ENCODE results near the gene SAMD1.

The SAMD1 gene

DNA sequence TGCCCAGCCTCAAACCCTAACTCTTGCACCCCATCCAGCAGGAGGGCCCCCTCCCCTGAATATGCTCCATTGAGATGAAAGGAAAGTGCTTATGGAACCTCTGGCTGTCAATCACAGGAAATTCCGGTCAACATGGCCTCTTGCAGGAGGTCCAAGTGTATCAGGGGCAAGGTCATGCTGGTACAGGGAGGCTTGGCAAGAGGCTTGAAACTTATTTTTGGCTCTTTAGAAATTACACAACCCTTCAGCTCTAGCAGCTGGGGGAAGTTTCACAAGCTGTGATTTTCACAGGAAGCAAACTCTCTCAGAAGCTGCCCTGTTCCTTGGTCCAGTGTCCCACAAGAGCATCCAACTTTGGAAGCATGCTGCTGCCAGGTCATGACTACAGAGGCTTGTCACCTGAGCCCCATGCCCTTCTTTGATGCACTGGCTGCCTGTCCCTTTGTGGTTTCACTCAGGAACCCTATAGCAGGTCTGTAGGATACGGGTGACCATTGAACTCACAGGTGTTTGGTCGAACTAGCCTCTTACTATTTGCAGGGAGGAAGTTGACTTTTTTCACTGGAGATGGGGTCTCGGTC is 37.5 kb upstream of the SAMD1 start:
- no peak for TF ChIP-seq CTCF (conservative IDR thresholded peaks at IDR 0.05; ENCODE audit: low read depth)
- peak overlapping the region; percentile 35 for H3K27ac ChIP-seq
- ChIA-PET POLR2A (ENCODE audit: low non-redundant PET) (no interaction called here), CTCF (interaction anchor here (0.6 to 0.8 kb wide), 3 partner anchors 9 to 441 kb away, joined by 3 to 7 read pairs (median 4); partner anchors contain the start of gene MISP3)
- no peak for DNase-seq (ENCODE audit: low spot score)

DNA sequence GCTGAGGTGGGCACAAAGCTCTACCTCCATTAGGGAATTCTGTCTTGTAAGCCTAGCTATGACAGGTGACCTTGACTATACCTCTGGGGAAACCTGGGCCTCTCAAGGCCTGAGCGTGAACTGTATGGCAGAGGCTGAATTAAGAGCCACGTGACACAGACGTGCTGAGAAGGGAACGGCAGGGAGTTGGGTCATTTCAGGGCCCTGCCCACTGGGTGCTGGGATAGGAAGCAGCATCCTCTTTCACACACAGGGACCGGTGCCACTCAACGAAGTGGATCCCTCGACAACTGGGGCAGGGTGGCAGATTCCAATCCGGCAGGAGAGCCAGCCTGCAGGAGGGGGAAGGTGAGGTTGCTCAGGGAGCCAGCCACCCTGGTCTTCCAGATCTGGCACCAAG is 36.6 kb upstream of the SAMD1 start:
- ChIA-PET POLR2A (ENCODE audit: low non-redundant PET) (no interaction called here), CTCF (interaction anchor here (0.7 kb wide), 1 partner anchor 55 kb away, joined by 7 read pairs; the partner anchor contains the start of gene MISP3)
- no peak for DNase-seq (ENCODE audit: low spot score)
- no peak overlapping the region for H3K27ac ChIP-seq
- TF ChIP-seq CTCF (conservative IDR thresholded peaks at IDR 0.05; ENCODE audit: low read depth), result no peak

GRCh38 chr19:14122924-14123323 is 32.4 kb upstream of the SAMD1 start:
- H3K27ac ChIP-seq, result peak overlapping the region; percentile 98
- ChIA-PET POLR2A (ENCODE audit: low non-redundant PET) (interaction anchor here (0.5 kb wide), 1 partner anchor 33 kb away, joined by 3 read pairs; no protein-coding TSS in a partner anchor), CTCF (no interaction called here)
- no peak for TF ChIP-seq CTCF (conservative IDR thresholded peaks at IDR 0.05; ENCODE audit: low read depth)
- no peak for DNase-seq (ENCODE audit: low spot score)

- peak overlapping the region; percentile 98 for H3K27ac ChIP-seq
- ChIA-PET POLR2A (ENCODE audit: low non-redundant PET) (no interaction called here), CTCF (no interaction called here)
- no peak for DNase-seq (ENCODE audit: low spot score)
- no peak for TF ChIP-seq CTCF (conservative IDR thresholded peaks at IDR 0.05; ENCODE audit: low read depth)
Observed at GRCh38 chr19:14120497-14120780, 29.9 kb upstream of the SAMD1 start.

DNA sequence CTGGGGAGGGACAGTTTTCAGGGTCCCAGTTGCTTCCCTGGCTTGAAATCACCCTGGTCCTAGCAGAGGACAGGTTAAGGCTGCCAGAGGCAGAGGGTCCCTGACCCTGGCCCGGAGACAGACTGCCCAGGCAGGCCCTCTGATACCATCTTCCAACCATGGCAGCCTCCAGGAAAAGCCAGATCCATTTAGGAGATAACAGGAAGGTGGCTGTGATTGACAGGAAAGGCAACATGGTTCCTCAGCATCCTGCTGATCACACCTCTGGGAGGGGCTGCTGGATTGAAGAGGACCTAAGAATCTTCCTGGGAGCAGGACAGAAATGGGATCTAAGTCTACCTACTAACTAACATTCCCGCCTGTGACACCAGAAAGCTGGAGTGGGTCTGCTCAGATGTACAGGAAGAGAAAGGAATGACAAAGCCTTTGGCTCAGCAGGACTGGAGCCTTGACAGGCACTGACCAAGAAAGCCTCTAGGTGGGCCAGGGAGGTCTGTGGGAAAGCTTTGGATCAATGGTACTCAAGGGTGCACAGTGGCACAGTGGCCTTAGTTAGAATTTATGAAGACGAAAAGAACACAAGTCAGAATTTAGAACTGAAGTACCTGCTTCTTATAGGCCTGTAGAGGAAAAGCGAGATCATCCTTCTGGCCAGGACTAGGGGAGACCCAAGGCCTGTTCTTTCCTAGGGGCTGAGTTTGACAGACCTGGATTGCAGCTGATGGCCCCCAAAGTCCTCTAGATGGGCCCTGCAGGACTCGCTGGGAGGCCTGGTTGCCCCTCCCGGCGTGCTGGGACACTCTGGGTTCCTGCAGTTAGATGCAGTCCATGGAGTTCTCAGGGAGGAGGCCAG is 29.3 kb upstream of the SAMD1 start:
- H3K27ac ChIP-seq, result peak overlapping the region; percentile 98
- DNase-seq (ENCODE audit: low spot score), result no peak
- no peak for TF ChIP-seq CTCF (conservative IDR thresholded peaks at IDR 0.05; ENCODE audit: low read depth)
- ChIA-PET POLR2A (ENCODE audit: low non-redundant PET) (no interaction called here), CTCF (no interaction called here)

DNA sequence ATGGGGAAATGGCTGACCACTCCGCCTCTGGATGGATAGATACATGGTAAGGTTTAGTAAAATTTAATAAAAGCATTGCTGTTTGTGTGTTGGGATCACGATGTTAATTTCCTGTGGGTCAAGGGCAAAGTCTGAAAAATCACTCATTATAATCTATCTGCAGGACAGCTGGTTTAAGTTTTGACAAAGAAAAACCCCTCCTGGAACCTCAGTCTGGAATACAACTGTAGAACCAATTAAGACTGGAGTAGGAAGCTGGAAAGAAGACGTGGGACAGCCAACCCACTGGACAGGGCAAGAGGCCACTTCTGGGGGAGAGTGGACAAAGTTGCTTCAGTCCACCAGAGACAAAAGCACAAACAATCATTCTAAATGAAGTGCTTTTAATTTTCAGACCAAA is 28.6 kb upstream of the SAMD1 start:
- no peak for DNase-seq (ENCODE audit: low spot score)
- ChIA-PET CTCF (interaction anchor here (0.7 kb wide), 1 partner anchor 45 kb away, joined by 3 read pairs; no protein-coding TSS in a partner anchor), POLR2A (ENCODE audit: low non-redundant PET) (no interaction called here)
- no peak for TF ChIP-seq CTCF (conservative IDR thresholded peaks at IDR 0.05; ENCODE audit: low read depth)
- H3K27ac ChIP-seq, result peak overlapping the region; percentile 98

All from RWPE1 (cell line).